GM13977 (cell line): ENCODE data around the gene PTPN11.
"Not testable (repeated sequence)": the region's sequence is repeated elsewhere in the genome, so short reads cannot be mapped to it uniquely, and the experiment has no call there.

Experiments used
- DNase-seq: peaks from one replicate; pipeline ENCODE4 v3.0.0; 2012; ENCODE audit warnings: low spot score
- CTCF ChIP-seq: IDR thresholded peaks from 2 replicates; pipeline ENCODE4 v1.5.1; 2012; ENCODE audit warnings: mild to moderate bottlenecking, control low read depth; ENCODE audit not compliant: insufficient read depth; ENCODE audit errors: extremely low read depth, missing control alignments
- in situ Hi-C: fragments of 300-500 bp; cut with MboI; formaldehyde crosslinking; loops from one replicate; pipeline ENCODE4 v1.12.0; 2022; ENCODE audit warnings: low sequenced_read_pairs, low pct_unique_long_range_greater_than_20kb, mixed read lengths, inconsistent platforms; ENCODE audit not compliant: unreplicated experiment

Gene PTPN11

DNA sequence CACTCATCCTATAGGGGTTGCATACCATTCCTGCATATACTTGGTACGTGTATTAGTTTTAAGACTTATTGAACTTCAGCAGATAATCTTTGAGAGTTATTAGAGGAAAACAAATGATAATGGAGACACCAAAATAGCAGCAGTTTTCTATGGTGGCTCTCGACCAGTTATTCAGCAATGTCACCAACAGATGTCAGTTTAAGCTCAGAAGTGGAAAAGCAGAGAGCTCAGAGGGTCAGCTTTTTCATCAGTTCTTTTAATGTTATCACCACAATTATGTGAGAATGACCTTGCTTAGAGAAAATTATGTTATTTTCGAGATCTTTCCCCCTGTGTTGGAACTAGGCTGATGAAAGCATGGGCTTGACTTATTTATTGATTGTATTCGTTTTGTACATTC is 32.0 kb downstream of the PTPN11 start:
- in situ Hi-C loops = no loop called here
- no peak for TF ChIP-seq CTCF
- no peak for DNase-seq

GRCh38 chr12:112456029-112456428 is 37.3 kb downstream of the PTPN11 start:
- TF ChIP-seq CTCF = no peak
- in situ Hi-C loops = no loop called here
- no peak for DNase-seq

DNA sequence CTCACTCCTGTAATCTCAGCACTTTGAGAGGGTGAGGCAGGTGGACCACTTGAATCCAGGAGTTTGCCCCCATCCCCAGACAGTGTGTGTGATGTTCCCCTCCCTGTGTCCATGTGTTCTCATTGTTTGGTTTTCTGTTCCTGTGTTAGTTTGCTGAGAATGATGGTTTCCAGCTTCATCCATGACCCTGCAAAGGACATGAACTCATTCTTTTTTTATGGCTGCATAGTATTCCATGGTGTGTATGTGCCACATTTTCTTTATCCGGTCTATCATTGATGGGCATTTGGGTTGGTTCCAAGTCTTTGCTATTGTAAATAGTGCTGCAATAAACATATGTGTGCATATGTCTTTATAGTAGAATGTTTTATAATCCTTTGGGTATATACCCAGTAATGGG is 38.4 kb downstream of the PTPN11 start:
- in situ Hi-C loops, DNase-seq: not testable (repeated sequence)

GRCh38 chr12:112458330-112458729 is 39.6 kb downstream of the PTPN11 start:
- no peak for TF ChIP-seq CTCF
- in situ Hi-C loops = no loop called here
- DNase-seq = no peak

- no peak for DNase-seq
- TF ChIP-seq CTCF = no peak
- in situ Hi-C loops = no loop called here
Observed at GRCh38 chr12:112458751-112459150, 40.0 kb downstream of the PTPN11 start.

GRCh38 chr12:112463478-112463877 is 44.7 kb downstream of the PTPN11 start:
- TF ChIP-seq CTCF = no peak
- in situ Hi-C loops = no loop called here
- peak; percentile 29 for DNase-seq

GRCh38 chr12:112464605-112465004 is 45.9 kb downstream of the PTPN11 start:
- DNase-seq = no peak
- in situ Hi-C loops = no loop called here
- TF ChIP-seq CTCF = no peak
